NCI-H1092 (cell line): Measurements from ENCODE around the gene TECTB.
"Not testable (repeated sequence)": the region's sequence is repeated elsewhere in the genome, so short reads cannot be mapped to it uniquely, and the experiment has no call there.

Experiments
- DNase-seq: peaks from one replicate; lab custom pipeline; 2025; lab: John Stamatoyannopoulos, UW

Gene TECTB

GRCh38 chr10:112283100-112283499 is at the start of gene TECTB:
Gene TECTB, plus strand, starts transcription at chr10:112283400. Its CDS starts 335 bp downstream, at chr10:112283735.
- no peak for DNase-seq

DNA sequence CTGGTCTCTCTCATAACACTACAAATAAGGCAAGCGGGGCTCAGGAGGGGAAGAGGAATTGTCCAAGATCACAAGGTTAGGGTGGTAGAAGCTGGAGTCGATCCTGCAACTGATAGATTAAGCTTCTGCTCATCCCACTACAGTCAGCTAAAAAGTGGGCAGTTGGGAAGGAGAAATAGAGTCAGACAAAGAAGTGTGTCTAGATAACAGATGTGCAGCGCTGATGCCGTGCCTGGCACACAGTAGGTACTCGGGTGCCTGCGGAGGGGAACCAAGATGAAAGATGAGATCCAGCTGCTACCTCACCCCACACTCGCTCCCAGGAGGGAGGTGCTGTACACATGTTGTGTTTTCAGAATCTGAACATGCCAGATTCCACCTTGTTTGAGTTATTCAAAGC is 48.1 kb upstream of the TECTB start:
- no peak for DNase-seq

- no peak for DNase-seq
These were observed 47.3 kb upstream of the TECTB start for GRCh38 chr10:112235920-112236319.

GRCh38 chr10:112236486-112236885 is 46.7 kb upstream of the TECTB start:
- no peak for DNase-seq

- DNase-seq: no peak
These were observed 43.9 kb upstream of the TECTB start for GRCh38 chr10:112239347-112239746.

DNA sequence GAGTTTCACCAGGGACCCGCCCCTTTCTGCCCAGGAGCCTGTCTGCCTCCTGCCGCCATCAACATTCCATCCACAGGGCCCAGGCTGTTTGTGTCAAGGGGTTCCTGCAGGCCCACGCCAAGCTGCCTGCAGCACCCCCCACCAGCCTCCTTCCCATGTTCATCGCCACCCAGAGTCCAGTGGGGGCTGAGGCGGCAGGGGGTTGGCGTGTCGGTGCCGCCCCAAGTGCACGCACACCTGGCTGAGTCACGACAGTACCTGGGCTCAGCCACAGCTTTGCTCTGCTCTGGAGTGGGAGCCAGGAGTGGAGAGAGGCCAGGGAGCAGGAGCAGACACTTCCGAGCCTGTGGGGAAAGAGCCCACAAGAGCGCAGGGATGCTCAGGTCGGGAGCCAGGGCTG is 42.8 kb upstream of the TECTB start:
- DNase-seq: no peak

- DNase-seq: no peak
These were observed 41.4 kb upstream of the TECTB start for GRCh38 chr10:112241651-112242341.

DNA sequence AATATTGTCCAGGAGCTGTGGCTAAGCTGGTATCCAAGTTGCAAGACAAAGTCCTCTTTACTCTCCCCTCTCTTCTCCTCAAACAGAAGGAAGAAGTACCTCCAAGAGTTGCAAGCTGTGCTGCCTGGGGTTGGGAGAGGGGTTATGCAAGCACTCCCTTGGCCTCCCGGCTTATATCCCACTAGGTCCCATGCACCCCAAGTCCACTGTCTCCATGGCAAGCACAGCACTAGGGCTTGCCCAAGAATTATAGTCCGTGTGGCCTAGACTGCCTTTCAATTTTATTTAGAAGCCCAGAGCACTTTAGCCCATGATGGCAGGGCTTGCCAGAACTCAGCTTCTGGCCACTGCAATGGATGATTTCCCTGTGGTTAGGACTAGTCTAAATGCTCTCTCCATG is 40.4 kb upstream of the TECTB start:
- no peak for DNase-seq

DNA sequence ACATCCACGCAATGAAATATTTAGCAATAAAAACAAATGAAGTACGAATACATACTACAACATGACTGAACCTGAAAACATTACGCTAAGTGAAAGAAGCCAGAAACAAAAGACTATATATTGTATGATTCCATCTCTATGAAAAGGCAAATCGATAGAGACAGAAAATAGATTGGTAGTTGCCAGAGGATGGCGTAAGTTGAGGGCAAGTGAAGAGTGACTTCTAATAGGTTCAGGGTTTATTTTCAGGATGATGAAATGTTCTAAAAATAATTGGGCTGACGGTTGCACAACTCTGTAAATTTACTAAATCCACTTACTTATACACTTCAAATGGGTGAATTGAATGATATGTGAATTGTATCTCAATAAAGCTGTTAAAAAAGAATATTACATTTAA is 39.5 kb upstream of the TECTB start:
- DNase-seq: no peak

- no peak for DNase-seq
These were observed 39.0 kb upstream of the TECTB start for GRCh38 chr10:112244197-112244596.

- no peak for DNase-seq
These were observed 35.4 kb upstream of the TECTB start for GRCh38 chr10:112247791-112248190.

DNA sequence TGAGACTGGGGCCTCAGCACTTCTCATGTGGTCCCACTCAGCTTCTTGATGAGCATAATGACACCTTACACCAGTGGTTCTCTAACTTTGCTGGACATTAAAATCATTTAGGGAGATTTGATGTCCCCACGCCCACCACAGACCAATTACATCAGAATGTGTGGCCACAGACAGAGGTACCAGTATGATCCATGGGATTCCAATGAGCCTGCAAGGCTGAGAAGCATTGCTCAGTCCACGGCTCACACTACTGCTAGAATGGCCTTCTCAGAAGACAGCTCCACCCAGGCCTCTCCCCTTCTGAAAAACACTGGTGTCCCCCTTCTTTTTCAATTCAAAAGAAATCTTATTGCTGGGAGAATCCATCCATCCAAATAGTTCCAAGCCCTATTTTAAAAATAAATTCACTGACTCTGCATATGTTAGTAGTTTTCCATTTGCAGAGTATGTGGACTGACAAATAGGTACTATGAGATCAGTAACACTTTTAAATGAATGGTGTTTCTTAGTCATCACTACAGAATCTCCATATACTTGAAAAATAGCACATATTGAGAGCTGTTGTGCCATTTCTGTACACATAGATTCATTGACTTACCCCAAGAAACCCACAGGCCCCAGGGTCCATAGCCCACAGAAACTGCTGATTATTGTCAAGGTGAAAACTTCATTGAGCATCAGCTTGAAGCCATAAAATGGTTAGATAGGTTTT is 34.5 kb upstream of the TECTB start:
- DNase-seq: no peak

GRCh38 chr10:112249722-112250121 is 33.5 kb upstream of the TECTB start:
- no peak for DNase-seq

DNA sequence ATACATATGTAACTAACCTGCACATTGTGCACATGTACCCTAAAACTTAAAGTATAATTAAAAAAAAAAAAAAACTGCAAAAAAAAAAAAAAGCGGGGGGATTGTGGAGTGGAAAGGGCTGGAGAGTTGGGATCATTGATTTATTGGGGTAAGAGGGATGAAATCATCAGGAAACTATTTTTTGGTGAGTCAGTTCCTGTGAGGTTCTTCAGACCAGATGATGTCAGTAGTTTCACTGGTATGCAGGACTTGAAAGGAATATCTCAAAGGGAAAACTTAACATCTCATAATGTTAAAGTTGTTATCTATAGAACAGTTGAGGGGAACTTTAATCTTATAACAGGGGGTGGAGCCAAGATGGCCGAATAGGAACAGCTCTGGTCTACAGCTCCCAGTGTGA is 32.6 kb upstream of the TECTB start:
- DNase-seq: no peak

GRCh38 chr10:112251238-112251637 is 32.0 kb upstream of the TECTB start:
- DNase-seq: not testable (repeated sequence)

GRCh38 chr10:112258407-112258806 is 24.8 kb upstream of the TECTB start:
- DNase-seq: no peak

DNA sequence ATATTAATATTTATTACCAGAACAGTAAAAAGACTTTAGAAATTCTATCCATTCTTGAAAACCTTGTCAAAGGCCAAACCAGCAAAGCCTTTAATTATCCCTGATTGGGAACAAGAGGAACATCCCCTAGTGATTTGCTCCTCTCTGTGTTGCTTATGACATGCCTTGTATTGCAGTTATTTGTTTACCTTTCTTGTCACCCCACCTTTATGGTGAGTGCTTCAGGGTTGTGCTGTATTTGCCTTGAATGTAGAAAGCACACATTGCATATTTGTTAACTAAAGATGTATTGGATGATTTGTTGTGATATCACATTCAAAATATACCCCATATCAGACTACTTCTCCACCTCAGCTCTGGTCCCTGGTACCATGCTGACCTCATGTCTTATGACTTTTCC is 23.5 kb upstream of the TECTB start:
- DNase-seq: no peak

DNA sequence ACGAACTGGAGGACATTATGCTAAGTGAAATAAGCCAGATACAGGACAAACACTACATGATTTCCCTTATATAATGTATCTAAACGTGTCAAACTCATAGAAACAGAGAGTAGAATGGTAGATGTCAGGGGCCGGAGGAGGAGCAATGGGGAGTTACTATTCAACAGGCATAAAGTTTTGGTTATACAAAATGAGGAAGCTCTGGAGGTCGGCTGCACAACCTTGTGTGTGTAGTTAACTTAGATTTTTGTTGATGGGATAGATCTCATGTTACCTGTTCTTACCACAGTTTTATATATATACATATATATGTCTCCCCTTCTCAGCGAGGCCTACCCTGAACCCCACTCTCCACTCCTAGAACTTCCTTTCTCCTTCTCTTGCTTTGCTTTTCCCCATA is 22.4 kb upstream of the TECTB start:
- DNase-seq: no peak

- DNase-seq: no peak
These were observed 21.8 kb upstream of the TECTB start for GRCh38 chr10:112261281-112261822.

DNA sequence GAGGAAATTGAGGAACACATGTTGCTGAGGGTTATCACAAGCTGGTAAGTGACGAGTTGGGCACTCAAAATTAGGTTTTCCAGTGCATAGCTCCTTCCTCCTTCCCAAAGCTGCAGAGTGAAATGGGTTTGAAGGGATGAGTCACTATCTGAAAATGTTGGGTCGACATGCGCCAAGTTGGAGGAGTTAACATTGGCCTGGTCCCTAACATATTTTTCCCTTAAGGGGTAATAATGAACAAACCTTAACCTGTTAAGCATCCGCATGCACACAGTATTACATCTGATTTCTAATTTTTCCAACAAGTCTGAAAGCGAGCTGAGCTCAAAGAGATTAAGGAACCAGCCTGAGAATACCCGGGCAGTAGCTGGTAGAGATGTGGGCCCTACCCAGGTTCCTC is 20.7 kb upstream of the TECTB start:
- DNase-seq: no peak

GRCh38 chr10:112265745-112266144 is 17.5 kb upstream of the TECTB start:
- no peak for DNase-seq

DNA sequence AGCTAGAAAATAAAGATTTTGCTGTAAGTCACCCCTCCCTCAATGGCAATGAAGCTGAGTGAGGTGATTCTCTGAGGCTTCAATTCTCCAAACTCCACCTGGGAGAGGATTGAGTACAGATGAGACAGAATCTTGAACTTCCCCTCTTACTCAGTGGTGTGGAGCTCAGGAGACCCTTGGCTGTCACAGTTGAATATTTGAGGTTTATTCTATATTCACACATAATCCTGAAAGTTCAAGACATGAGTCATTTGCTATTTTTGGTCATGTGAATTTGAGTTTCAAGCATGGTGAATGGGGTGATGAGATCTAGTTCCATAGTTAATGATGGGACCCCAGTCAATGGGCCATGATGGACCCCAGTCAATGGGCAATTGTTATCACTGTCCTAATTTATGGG is 13.9 kb upstream of the TECTB start:
- no peak for DNase-seq

DNA sequence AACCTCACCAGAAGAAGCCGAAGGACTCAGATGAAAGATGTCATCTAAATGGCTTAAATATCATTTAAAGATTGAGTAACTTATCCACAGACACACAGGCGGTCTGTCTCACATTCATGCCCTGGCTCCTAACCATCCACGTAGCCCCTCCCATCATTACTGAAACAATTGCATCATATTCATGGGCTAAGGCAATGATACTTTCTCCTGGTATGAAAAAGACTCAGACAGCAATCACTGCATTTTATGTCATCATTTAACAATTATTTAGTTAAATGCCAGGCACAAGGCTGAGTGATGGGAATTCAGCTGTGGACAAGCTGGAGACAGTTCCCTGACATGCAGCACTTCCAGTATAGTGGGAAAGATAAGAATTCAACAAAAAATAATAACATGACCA is 11.2 kb upstream of the TECTB start:
- no peak for DNase-seq

DNA sequence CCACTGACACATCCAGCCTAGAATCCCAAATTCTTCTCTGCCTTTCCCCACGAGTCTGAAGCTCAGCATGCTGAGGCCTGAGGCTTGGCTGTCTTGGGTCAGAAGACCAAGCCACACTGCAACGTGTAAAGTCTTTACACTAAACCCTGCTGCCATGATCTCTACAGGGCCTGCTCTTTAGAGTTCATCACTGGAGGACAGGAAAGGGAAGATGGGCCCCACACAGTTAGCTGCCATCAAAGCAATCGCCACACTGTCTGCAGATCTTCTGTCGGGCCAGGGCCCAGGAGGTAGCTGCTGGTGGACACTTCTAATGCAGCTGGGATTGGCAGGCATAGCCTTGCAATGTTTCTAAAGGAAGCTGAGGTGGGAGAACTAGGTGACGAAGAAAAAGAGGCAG is 8.4 kb upstream of the TECTB start:
- DNase-seq: no peak
